ENCODE results near the gene CIAO3.

CIAO3 gene

DNA sequence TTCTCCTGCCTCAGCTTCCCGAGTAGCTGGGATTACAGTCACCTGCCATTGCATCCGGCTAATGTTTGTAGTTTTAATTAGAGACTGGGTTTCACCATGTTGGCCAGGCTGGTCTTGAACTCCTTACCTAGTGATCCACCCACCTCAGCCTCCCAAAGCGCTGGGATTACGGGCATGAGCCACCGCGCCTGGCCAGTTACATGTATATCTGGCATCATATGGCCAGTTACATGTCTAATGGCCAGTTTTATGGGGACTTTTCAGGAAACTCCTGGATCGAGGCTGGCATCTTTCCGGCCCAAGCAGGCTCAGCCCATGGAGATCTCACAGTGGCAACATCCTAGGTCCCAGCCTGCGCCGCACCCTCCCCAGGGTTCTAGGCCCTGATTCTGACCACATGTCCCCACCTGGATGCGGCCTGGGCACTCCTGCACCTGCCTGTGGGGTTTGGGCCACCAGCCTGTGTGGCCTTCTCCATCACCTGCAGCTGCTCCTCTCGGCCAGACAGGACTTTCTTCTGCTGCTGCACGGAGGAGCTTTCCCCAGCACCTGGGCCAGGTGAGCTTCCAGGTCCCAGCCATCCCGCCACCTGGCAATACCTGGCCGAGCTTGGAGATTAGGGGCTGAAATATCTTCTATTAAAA, 1.3 kb upstream of the CIAO3 start:
- TF ChIP-seq ZNF274 (IDR thresholded peaks at IDR 0.05; ENCODE audit: low read depth, low read length) = no peak

DNA sequence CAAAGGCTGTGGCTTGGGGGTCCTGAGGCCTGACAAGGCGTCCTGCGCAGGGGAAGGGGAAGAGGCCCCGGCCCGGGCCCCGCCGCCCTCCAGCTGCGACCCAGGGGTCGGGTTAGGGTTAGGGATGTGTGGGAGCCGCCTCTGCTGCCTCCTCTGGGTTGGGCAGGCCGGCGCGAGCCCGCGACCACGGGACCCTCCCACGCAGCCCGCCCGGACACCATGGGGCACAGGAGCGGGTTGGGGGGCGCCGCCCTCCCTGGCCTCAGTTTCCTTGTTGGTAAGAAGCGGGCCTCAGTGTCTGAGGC, 386 bp downstream of the CIAO3 start:
- H3K4me3 ChIP-seq (ENCODE audit: low read length) = peak overlapping the region; percentile 87
- no peak for TF ChIP-seq ZNF274 (IDR thresholded peaks at IDR 0.05; ENCODE audit: low read depth, low read length)

More for the DNA sequence above, 1.3 kb upstream of the CIAO3 start:
- H3K4me3 ChIP-seq (ENCODE audit: low read length) = no peak overlapping the region

DNA sequence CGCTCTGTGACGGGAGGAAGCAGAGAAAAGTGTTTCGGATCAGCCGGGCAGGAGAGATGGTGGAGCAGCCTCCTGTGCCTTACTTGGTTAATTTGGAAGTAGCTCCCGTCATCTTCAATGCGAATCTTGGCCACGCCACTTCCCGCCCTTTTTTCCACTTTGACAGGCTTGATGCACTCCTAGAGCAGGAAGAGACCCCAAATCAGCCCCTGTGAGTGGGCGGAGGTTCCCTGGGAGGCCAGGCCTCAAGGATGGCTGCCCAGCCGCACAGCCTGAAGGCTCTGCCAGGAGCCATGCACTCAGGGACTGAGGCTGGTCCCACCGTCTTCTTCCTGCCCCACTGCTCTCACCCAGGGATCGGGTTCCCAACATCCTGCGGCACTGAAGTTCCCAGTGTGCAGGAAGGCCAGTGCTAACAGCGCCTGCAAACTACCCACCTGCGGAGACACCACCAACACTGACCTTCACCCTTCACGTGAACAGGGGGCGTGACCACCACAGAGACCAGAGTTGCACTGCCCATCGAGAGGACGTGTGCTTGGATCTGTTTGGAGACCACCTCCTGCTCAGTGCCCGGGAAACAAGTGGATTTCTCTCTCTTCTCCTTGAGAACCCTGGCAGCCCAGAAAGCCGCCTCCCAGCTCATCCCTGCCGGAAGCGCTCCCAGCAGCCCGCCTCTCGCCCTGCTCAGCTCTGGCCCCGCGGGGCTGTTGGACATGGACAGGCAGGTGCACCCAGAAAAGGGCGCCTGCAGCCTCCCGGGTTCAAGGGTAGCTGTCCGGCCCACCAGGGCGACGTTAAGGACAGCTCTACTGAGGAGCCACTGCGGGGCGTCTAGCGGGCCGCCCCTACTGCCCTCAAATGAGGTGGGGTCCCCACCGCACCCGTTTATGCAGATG, 988 bp downstream of the CIAO3 start:
- no peak for TF ChIP-seq ZNF274 (IDR thresholded peaks at IDR 0.05; ENCODE audit: low read depth, low read length)
- H3K4me3 ChIP-seq (ENCODE audit: low read length) = peak overlapping the region; percentile 87

DNA sequence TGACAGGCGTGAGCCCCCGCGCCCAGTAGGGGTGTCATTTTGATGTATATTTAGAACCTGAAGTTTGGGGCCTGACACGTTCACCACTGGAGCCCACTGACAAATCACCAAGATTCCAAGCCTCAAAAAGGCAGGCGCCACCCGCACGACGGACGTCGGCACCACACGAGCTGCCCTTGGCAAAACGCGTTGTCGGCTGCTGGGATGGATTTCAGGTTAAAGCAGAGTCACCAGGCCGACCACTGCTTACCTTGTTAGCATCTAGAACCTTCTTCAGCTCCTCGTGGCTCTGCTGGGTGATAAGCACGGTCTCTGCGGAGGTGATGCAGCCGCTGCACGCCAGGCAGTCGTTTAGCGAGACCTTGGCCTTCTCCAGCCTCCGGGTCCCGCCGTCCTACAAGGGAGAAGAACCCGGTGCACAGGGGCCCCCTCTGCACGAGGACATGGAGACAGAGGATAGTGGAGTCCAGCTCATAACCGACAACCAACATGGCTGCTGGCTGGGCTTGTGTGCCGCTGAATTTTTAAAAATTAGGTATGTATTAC, 3.8 kb downstream of the CIAO3 start:
- TF ChIP-seq ZNF274 (IDR thresholded peaks at IDR 0.05; ENCODE audit: low read depth, low read length) = no peak

DNA sequence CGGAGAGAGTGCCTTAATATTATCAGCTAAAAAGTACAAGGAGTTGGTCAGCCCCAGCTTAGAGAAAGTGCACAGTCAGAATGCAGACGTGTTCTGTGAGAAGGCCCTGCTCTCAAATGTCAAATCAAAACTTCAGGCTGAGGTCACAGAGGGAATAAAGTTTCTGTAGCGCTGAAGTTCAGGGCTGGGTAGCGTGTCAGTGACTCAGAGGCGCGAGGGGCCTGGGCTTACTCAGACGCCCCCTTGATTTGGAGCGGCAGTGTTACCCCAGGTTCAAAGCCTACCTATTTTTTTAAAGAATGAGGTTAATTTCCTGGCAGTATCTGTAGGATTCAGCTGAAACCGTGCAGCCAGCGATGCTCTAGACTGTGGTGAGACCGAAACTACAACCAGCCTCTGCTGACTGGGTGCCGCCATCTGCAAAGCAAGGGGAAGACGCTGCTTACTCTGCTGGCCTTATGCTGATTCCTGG, 4.8 kb downstream of the CIAO3 start:
- no peak overlapping the region for H3K4me3 ChIP-seq (ENCODE audit: low read length)
- TF ChIP-seq ZNF274 (IDR thresholded peaks at IDR 0.05; ENCODE audit: low read depth, low read length) = no peak

More for the DNA sequence above, 3.8 kb downstream of the CIAO3 start:
- no peak overlapping the region; the same call in 1 of the 2 replicates for H3K4me3 ChIP-seq (ENCODE audit: low read length)

DNA sequence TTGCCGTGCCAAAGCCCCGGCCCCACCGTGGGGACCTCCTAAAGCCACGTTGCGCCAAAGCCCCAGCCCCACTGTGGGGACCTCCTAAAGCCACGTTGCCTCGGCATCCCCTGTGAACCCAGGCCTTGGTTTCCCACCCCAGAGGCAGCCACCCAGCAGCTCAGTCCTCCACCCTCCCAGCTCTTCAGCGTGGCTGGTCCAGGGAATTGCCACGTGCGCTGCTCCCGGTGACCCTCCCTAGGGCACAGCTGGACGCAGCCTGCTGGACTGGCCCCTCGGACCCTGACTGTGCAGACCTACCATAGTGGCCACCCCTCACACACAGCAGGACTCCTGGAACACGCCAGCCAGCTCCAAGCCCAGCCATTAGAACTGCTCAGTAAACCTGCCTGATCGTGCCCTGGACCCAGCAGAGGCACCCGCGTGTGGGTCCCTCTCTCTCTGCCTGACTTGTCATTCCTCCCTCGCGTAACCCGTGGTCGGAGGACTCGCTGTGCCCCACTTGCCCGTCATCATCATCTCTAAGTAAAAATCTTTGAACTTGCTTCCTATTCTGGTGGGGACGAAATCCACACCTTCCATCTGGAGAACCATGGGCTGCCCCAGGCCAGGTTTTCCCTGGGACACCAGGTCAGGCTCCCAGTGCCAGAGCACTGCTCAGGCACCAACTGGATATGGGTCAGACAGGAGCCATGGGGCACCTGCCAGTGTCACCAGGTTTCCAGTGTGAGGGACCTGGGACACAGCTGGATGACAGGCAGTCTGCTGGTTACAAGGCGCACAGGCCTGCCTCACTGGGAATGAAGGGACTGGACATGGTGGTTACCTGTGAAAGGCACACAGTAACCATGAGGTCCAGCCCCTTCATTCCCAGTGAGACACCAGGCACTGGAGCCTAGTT, 5.6 kb downstream of the CIAO3 start:
- TF ChIP-seq ZNF274 (IDR thresholded peaks at IDR 0.05; ENCODE audit: low read depth, low read length) = no peak
- H3K4me3 ChIP-seq (ENCODE audit: low read length) = no peak overlapping the region

DNA sequence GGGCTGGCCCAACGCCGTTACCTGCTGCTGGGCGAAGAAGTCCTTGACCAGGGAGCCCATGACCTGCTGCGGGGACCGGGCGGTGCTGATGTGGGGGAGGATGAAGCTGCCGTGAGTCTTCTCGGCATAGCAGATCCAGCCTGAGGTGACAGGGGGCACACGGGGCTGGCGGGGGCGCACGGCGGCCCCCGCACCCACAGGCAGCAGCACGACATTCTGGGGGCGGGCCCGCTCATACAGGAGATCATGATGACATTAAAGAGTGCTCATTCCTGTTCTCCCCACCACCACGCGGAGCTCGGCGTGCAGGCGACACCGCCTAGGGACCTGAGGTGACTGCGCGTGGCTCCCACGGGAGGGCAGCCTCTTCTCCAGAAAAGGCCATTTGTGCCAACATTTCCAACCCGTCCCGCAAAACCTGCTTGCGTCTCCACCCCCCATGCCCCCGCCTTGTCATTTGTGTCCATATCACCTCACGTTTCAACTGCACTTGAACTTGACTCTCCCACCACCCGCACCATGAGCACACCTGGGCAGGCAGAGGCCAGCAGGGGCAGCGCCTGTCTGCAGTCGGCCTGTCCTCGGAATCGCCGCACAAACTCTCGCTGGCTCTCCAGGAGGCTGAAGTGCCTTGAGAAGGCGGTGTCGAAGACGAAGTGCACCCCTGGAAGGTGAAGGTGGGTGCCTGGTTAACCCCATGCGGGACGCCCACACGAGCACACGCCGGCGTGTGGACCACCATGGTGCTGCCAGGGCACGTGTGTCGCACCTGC, 6.4 kb downstream of the CIAO3 start:
- H3K4me3 ChIP-seq (ENCODE audit: low read length) = no peak overlapping the region
- no peak for TF ChIP-seq ZNF274 (IDR thresholded peaks at IDR 0.05; ENCODE audit: low read depth, low read length)

DNA sequence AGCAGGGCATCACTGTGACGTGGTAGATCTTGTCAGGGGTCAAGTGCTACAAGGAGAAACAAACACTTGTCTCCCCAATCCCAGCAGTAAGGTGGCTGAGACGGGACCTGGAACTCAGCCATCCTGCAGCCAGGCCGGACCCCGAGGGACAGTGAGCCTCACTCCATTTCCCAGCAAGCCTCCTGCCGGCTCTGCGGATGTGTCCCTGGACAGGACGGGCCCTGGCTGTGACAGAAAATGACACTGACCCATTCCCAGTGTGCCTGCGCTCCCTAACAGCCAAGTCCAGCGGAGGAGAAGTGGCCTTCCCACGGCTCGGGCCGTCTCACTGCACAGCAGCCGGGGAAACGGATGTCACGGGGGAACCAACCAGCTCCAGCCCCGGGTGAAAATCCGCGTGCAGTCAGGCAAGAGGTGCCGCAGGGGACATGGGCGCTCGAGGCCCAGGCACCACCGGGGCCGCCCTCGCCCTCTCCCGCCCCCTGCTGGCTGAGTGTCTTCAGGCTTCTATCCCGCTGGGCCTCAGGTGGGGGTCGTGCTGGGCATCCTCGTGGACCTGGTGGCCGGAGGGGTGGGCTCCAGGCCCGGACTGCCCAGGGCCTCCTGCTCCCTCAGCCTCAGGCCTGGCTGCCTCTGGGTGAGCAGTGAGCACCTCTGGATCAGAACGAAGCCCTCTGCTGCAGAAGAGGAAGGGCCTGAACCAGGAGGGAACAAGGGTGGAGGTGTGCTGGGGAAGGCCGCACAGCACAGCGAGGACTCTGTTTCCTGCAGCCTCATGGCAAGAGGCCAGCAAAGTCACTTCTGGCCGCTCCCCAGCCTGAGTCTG, 7.2 kb downstream of the CIAO3 start:
- no peak for TF ChIP-seq ZNF274 (IDR thresholded peaks at IDR 0.05; ENCODE audit: low read depth, low read length)
- H3K4me3 ChIP-seq (ENCODE audit: low read length) = no peak overlapping the region

DNA sequence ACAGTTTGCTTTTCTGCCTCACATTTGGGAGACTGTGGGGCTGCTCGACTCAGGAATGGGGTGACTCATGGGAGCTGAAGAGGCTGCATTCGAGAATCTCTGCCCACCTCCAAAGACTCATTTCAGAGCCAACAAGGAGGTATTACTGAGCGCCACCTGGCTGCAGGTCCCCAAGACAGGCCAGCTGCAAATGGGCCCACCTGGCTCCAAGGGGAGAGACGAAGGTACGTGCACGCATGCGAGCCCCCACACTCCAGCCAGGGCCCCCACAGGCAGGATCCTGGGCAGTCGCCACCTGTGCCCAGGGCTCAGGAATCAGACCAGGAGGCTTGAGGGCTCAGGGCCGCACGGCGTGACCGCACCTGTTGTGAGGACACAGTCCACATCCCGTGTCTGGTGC, 7.9 kb downstream of the CIAO3 start:
- no peak for TF ChIP-seq ZNF274 (IDR thresholded peaks at IDR 0.05; ENCODE audit: low read depth, low read length)
- H3K4me3 ChIP-seq (ENCODE audit: low read length) = no peak overlapping the region

DNA sequence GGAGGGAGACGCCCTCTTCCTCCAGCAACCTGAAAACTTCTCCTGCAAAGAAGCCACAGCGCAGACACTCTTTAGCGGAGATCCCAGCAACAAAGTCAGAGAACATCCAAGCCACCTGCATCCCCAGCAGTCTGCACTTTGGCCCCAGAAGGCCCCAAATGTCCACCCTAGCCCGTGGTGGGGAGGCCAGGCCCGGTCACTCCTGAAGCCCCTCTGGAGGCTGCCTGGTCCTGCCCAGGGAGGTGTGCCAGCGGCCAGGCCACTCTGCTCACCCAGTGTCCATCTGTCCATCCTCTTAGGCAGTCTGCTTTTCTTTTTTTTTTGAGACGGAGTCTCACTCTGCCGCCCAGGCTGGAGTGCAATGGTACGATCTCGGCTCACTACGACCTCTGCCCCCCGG, 8.5 kb downstream of the CIAO3 start:
- no peak for TF ChIP-seq ZNF274 (IDR thresholded peaks at IDR 0.05; ENCODE audit: low read depth, low read length)
- H3K4me3 ChIP-seq (ENCODE audit: low read length) = no peak overlapping the region

DNA sequence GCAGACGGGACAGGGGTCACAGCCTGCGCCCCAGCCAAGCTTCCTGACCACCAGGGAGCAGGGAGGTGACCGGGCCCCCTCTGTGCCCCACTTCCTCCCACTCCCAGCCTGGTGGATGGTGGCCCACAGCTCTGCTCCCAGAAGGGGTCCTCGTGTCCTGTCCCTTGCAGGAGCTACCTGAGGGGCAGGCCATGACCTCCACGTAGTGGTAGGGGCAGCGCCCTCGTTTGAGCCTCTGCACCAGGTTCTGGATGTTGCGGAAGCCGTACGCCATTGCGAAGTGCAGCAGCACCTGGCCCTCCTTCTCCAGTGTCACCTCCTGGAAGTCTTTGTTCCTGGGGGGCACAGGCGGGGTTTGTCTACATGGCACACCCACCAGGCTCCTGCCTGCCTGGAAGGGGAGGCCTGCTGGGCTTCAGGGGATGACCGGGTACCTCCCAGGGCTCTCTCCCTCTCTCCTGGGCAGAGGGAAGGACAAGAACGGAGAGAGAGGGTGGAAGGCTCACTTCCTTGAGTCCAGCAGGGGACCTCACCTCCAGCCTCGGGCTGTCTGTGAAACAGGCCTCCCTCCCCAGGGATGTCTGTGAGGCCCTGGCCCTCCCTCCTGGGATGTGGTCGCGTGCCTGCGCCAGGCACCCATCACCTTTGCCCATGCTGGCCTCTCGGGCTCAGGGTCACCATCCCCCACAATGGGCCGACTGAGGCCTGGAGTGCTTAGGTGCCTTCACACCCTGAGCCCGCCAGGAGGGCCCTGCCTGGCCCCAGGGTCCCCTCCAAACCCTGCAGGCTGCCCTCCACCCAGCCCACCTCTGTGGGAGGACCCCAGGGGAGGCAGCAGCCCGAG, 9.9 kb downstream of the CIAO3 start:
- H3K4me3 ChIP-seq (ENCODE audit: low read length) = no peak overlapping the region
- TF ChIP-seq ZNF274 (IDR thresholded peaks at IDR 0.05; ENCODE audit: low read depth, low read length) = no peak

Measured in GM08714 (cell line).